Measurements from ENCODE around the gene DLX1.
"Not testable (repeated sequence)": the region's sequence is repeated elsewhere in the genome, so short reads cannot be mapped to it uniquely, and the experiment has no call there.

Gene DLX1

DNA sequence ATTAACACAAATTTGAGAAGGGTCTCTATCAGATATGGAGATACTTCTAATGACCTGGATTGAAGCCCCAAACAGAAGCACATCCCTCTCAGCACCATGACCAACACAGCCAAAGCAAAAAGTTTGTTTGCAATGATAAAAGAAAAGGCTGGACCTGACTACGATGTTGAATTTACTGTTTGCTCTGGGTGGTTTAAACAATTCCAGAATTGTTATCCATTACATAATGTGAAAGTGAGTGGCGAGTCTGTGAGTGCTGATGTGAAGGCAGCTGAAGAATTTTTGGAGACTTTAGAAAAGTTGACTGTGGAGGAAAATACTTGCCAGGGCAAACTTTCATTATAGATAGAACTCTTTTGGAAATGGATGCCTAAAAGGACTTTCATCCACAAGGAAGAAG, 34.8 kb downstream of the DLX1 start:
- DNase-seq = no peak

- DNase-seq = no peak
Observed at GRCh38 chr2:172128484-172128883, 43.2 kb downstream of the DLX1 start.

- DNase-seq = no peak
Observed at GRCh38 chr2:172129404-172129803, 44.1 kb downstream of the DLX1 start.

DNA sequence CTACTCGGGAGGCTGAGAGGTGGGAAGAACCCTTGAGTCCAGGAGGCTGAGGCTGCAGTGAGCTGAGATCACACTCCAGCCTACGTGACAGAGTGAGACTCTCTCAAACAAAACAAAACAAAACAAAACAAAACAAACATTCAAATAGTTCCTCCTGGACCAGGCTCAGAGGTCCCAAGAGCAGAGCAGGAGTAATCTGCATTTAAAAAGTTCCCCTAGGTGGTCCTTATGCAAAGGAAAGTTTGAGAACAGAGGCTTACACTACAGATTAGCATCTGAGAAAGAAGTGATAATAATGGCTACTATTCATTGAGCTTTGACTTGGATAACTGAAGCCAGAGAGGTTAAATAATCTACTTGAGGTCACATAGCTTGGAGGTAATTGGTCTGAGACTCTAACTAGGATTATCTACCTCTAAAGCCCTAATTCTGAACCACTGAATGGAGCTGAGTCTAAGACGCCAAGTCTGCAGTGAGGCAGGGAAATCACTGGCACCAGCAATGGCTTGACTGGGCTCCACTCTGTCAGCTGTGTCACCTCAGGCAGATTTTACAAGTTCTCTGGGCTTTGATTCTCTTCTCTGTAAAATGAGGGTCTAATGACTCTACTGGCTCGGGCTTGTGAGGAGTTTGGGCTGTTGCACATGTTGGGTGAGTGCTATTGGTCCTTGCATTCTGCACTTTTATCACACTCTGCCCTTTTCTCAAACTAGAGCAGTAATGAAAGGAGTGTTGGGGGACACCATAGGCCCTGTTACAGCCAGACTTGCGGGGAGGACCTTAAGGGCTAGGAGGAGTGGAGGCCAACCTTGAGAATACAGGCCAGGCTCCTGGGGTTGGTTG, 46.6 kb downstream of the DLX1 start:
- no peak for DNase-seq

- no peak for DNase-seq
Observed at GRCh38 chr2:172134270-172134669, 49.0 kb downstream of the DLX1 start.

DNA sequence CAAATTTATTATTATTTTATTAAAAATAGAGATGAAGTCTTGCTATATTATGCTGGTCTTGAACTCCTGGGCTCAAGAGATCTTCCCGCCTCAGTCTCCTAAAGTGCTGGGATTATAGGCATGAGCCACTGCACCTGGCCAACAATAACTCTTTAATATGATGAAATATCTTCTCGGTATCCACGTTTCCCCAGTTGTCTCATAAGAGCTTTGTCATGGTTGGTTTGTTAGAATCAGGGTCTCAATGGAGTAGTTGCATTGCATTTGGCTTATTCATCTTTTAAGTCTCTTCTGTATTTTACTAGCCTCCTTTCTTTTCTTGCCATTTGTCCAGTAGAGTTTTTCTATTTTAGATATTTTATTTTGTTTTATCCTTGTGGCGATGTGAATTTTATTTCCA, 50.1 kb downstream of the DLX1 start:
- DNase-seq = no peak

DNA sequence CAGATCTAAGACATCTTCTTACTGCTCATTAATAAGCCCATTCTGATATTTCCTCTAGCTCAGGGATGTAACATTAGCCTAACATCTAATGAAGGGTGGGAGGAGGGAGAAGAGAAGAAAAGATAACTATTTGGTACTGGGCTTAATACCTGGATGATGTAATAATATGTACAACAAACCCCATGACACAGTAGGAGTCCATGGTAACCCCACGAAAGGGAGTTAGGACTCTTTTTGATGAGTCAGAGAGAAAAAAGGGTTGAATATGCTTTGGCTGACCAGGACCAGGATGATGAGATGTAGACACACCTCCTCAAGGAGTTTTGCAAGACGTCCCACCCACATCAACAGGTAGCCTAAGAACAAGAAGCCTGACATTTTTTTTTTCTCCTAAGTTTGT, 51.8 kb downstream of the DLX1 start:
- DNase-seq = no peak

DNA sequence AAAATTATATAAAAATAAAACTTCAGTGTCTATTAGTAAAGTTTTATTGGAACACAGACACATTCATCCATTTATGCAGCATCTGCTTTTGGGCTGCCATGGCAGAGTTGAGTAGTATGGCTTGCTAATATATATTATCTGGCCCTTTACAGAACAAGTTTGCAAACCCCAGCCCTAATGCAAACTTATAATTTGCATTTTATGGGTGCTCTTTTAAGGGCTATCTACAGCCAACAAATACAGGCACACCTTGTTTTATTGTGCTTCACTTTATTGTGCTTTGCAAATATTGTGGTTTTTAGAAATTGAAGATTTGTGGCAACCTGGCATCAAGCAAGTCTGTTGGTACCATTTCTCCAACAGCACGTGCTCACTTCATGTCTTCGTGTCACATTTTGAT, 52.6 kb downstream of the DLX1 start:
- no peak for DNase-seq

DNA sequence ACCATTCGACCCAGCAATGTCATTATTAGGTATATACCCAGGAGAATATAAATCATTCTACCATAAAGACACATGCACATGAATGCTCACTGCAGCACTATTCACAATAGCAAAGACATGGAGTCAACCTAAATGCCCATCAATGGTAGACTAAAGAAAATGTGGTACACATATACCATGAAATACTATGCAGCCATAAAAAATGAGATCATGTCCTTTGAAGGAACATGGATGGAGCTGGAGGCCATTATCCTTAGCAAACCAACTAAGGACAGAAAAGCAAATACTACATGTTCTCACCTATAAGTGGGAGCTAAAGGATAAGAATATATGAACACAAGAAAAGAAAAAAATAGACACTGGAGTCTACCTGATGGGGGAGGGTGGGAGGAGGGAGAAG, 53.4 kb downstream of the DLX1 start:
- not testable (repeated sequence) for DNase-seq

Measured in NCI-H187 (cell line).